Spleen (tissue), 11 donors: ENCODE measurements around the gene AADAC. TPM values are rescaled to one million over a fixed set of nuclear protein-coding genes. Genes with fewer than 3 reads are reported as not detected.

Experiments used
- DNase-seq: peaks from one replicate; pipeline ENCODE4 v3.0.0-alpha.2; 2020
- H3K27ac ChIP-seq, 8 donors: fragments of 200-600 bp; sonication (generic) in 7 of 8; 1 replicate in 4 of 8; 2 replicates in 4 of 8; pipeline versions ENCODE4 v1.5.0 to v1.8.0; 2016 to 2021; ENCODE audit warnings: inconsistent platforms in 4 of 8, mild to moderate bottlenecking in 4 of 8, moderate library complexity in 1 of 8
- H3K27me3 ChIP-seq, 7 donors: fragments of 200-600 bp; sonication (generic) in 6 of 7; replicated peaks in 1 of 7; 1 replicate in 4 of 7; 2 replicates in 3 of 7; pipeline versions ENCODE4 v1.5.0 to v1.8.0; 2016 to 2021; ENCODE audit warnings: inconsistent platforms in 3 of 7, mild to moderate bottlenecking in 1 of 7
- H3K36me3 ChIP-seq, 6 donors: fragments of 200-600 bp; sonication (generic) in 5 of 6; 1 replicate in 4 of 6; 2 replicates in 2 of 6; pipeline versions ENCODE4 v1.5.0 to v1.8.0; 2016 to 2021; ENCODE audit warnings: inconsistent platforms in 2 of 6
- H3K4me1 ChIP-seq, 6 donors: fragments of 200-600 bp; sonication (generic) in 5 of 6; 1 replicate in 3 of 6; 2 replicates in 3 of 6; pipeline versions ENCODE4 v1.5.0 to v1.8.0; 2016 to 2021; ENCODE audit warnings: inconsistent platforms in 3 of 6
- H3K4me3 ChIP-seq, 8 donors: fragments of 200-600 bp; sonication (generic) in 7 of 8; 1 replicate in 4 of 8; 2 replicates in 4 of 8; pipeline versions ENCODE4 v1.5.0 to v1.8.0; 2016 to 2021; ENCODE audit warnings: inconsistent platforms in 4 of 8, mild to moderate bottlenecking in 4 of 8, moderate library complexity in 2 of 8
- H3K9me3 ChIP-seq, 8 donors: fragments of 200-600 bp; sonication (generic) in 7 of 8; 1 replicate in 4 of 8; 2 replicates in 4 of 8; pipeline versions ENCODE4 v1.5.0 to v1.8.0; 2016 to 2021; ENCODE audit warnings: inconsistent platforms in 4 of 8
- POLR2A ChIP-seq, 3 donors: fragments of 450-650 bp; IDR thresholded peaks; one replicate each; pipeline ENCODE4 v1.5.1; 2017; ENCODE audit warnings: antibody characterized with exemption in 3 of 3, mild to moderate bottlenecking in 1 of 3
- POLR2AphosphoS5 ChIP-seq, 3 donors: sonication (generic); formaldehyde crosslinking; IDR thresholded peaks; one replicate each; pipeline ENCODE4 v1.5.1; 2017; ENCODE audit warnings: antibody characterized with exemption in 3 of 3
- WGBS, 5 donors: extraction: QIAGEN DNeasy Blood & Tissue Kit in 3 of 5; methylation state at CpG; one replicate each; pipeline versions ENCODE4 v1.1.5 to v1.1.7; 2013 to 2018; 5-methylcytosine and 5-hydroxymethylcytosine counted together
- intact Hi-C: fragments of 100-400 bp; cut with DNase I; formaldehyde crosslinking; loops from one replicate; pipeline ENCODE4 v1.15.0; 2023; ENCODE audit warnings: low total_unique reads
- polyA plus RNA-seq, 3 donors: library from polyadenylated mRNA; stranded (reverse); fragments of 200-250 nt; gene quantifications; one replicate each; pipeline ENCODE4 v1.2.1, GENCODE V29; 2013
- total RNA-seq, 7 donors: library from RNA; depleted of rRNA in 3 of 7; stranded (reverse); fragments of >200 nt in 3 of 7; fragmentation: NEBNext Ultra II Directional in 4 of 7; extraction: Animal tissue kit (Norgen Biotek cat#: 25700) in 4 of 7; gene quantifications; one replicate each; pipeline versions ENCODE4 v1.1.0 to v1.2.1, GENCODE V29; 2016 to 2021
- TF ChIP-seq, protein P1 (sequence below), 11 experiments: fragments of 200-600 bp in 7 of 11; fragments of 450-650 bp in 4 of 11; sonication (generic) in 4 of 11; IDR thresholded peaks in 8 of 11; conservative IDR thresholded peaks in 3 of 11; 1 replicate in 7 of 11; 2 replicates in 4 of 11; pipeline versions ENCODE4 v1.4.0 to v1.8.0; 2016 to 2021; ENCODE audit warnings: antibody characterized with exemption in 11 of 11, inconsistent platforms in 4 of 11, mild to moderate bottlenecking in 1 of 11
- donor health status: healthy with polysubstance abuse.
- donor health status: DM: no; HTN: no; CAD: no; lungs with moderate emphysema.
- donor health status: DM: no; HTN: no; CAD: no.
- donor health status: Bipolar disorder and iron deficiency.
- donor health status: healthy.
- donor health status: DM: no; HTN: no; CAD: no.
- donor health status: DM: yes; HTN: yes; CAD: no.

AADAC gene
- total and polyA plus RNA-seq, 10 donors = 0.22 TPM; not detected in 9

DNA sequence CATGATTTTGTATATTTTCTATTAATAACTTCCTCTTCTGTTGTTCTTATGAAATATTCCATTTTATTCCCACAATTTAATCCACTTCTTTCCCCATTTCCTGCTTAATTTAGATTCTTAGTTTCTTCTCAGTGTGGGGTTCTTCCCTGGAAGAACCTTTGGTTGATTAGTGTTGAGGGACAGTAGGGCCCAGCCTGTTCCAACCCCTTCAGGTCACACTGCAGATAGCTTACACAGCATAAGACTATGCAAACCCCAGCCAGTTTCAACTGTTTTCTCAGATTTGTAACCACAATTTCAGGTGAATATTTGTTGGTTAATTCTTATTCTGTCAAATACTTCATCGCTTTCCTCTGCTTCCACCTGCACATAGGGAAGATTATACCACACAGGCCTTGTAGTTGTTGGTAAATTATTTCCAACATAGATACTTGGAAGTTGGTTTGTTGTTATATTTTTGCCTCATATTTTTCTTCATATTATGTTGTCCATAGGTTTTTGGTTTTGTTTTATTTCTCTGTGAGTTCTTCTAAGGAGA is 45.5 kb upstream of the AADAC start:
- intact Hi-C loops = no loop called here
- WGBS, 5 donors = 86 to 98% (median 91%) methylated on average over 1 of the region's 1 CpG
- no peaks in the 10 kb centered on the region for H3K27me3 ChIP-seq
- no peak overlapping the region for H3K4me3 ChIP-seq
- peaks cover 0 to 28% (median 3%) of the 10 kb centered on the region in 6 donors for H3K4me1 ChIP-seq
- TF ChIP-seq, protein P1, sequence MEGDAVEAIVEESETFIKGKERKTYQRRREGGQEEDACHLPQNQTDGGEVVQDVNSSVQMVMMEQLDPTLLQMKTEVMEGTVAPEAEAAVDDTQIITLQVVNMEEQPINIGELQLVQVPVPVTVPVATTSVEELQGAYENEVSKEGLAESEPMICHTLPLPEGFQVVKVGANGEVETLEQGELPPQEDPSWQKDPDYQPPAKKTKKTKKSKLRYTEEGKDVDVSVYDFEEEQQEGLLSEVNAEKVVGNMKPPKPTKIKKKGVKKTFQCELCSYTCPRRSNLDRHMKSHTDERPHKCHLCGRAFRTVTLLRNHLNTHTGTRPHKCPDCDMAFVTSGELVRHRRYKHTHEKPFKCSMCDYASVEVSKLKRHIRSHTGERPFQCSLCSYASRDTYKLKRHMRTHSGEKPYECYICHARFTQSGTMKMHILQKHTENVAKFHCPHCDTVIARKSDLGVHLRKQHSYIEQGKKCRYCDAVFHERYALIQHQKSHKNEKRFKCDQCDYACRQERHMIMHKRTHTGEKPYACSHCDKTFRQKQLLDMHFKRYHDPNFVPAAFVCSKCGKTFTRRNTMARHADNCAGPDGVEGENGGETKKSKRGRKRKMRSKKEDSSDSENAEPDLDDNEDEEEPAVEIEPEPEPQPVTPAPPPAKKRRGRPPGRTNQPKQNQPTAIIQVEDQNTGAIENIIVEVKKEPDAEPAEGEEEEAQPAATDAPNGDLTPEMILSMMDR (IDR thresholded peaks at IDR 0.05 in 8 of 11, conservative IDR thresholded peaks at IDR 0.05 in 3 of 11) = no peak
- TF ChIP-seq POLR2A (IDR thresholded peaks at IDR 0.05) (no peak), POLR2AphosphoS5 (IDR thresholded peaks at IDR 0.05) (no peak)
- H3K9me3 ChIP-seq = peaks cover 0 to 4% (median 0%) of the 10 kb centered on the region in 8 donors
- no peak overlapping the region for H3K27ac ChIP-seq
- DNase-seq = no peak
- no peaks in the 10 kb centered on the region for H3K36me3 ChIP-seq

DNA sequence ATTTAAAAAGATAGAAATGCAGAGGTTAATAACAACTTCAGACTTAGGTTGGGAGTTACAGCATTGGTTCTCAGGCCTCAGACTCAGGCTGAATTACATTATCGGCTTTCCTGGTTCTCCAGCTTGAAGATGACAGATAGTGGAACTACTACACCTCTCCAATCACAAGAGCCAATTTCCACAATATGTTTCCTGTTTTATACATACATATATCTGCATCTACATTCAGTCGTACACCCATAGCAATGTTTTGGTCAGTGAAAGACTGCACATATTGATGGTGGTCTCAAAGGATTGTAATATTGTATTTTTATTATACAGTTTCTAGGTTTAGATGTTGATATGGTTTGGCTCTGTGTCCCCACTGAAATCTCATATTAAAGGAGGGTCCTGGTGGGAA is 44.7 kb upstream of the AADAC start:
- TF ChIP-seq POLR2AphosphoS5 (IDR thresholded peaks at IDR 0.05) = no peak
- TF ChIP-seq POLR2A (IDR thresholded peaks at IDR 0.05) = no peak
- TF ChIP-seq, protein P1 (IDR thresholded peaks at IDR 0.05 in 8 of 11, conservative IDR thresholded peaks at IDR 0.05 in 3 of 11) = no peak
- peaks cover 0 to 28% (median 3%) of the 10 kb centered on the region in 6 donors for H3K4me1 ChIP-seq
- peaks cover 0 to 4% (median 0%) of the 10 kb centered on the region in 8 donors for H3K9me3 ChIP-seq
- H3K27ac ChIP-seq = no peak overlapping the region
- intact Hi-C loops = no loop called here
- no peaks in the 10 kb centered on the region for H3K27me3 ChIP-seq
- H3K36me3 ChIP-seq = no peaks in the 10 kb centered on the region
- no peak for DNase-seq
- WGBS, 5 donors = 38 to 56% (median 50%) methylated on average over 2 of the region's 2 CpGs
- H3K4me3 ChIP-seq = no peak overlapping the region

DNA sequence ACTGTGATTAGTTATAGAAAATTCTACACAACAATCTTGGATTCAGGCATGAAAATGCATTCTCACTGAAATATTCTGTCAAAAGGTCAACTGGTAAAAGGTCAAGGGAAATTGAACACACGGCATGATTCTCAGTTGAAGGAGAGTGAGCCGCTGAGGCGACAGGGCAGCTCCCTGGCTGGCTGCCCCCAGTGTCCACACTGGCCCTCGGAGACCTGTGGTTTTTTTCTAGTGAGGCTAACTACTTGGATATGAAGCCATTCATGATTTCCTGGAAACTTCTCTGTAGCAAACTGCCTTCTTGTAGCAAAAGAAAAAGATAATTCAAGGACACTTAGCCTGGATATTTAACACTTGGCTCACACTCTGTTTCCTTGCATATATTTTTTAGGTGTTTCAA is 43.0 kb upstream of the AADAC start:
- Histone ChIP-seq H3K9me3 (no peaks in the 10 kb centered on the region), H3K36me3 (no peaks in the 10 kb centered on the region), H3K27ac (peak overlapping the region in 5 of 8 donors; percentile 12 to 52 (median 34)), H3K4me1 (peaks cover 0 to 28% (median 3%) of the 10 kb centered on the region in 6 donors), H3K4me3 (no peak overlapping the region), H3K27me3 (no peaks in the 10 kb centered on the region)
- WGBS, 5 donors = 41 to 67% (median 59%) methylated on average over 4 of the region's 4 CpGs
- DNase-seq = no peak
- TF ChIP-seq, protein P1 (IDR thresholded peaks at IDR 0.05 in 8 of 11, conservative IDR thresholded peaks at IDR 0.05 in 3 of 11) = no peak
- peak in 1 of 3 donors; percentile 16 for TF ChIP-seq POLR2AphosphoS5 (IDR thresholded peaks at IDR 0.05)
- intact Hi-C loops = no loop called here

GRCh38 chr3:151772825-151773480 is 41.0 kb upstream of the AADAC start:
- no peak overlapping the region for H3K27ac ChIP-seq
- intact Hi-C loops = no loop called here
- H3K36me3 ChIP-seq = no peaks in the 10 kb centered on the region
- TF ChIP-seq POLR2A (IDR thresholded peaks at IDR 0.05) (no peak), POLR2AphosphoS5 (IDR thresholded peaks at IDR 0.05) (no peak)
- TF ChIP-seq, protein P1 (IDR thresholded peaks at IDR 0.05 in 8 of 11, conservative IDR thresholded peaks at IDR 0.05 in 3 of 11) = no peak
- H3K9me3 ChIP-seq = no peaks in the 10 kb centered on the region
- no peak overlapping the region for H3K4me3 ChIP-seq
- peaks cover 0 to 28% (median 3%) of the 10 kb centered on the region in 6 donors for H3K4me1 ChIP-seq
- 89 to 96% (median 91%) methylated on average over 4 of the region's 4 CpGs for WGBS, 5 donors
- H3K27me3 ChIP-seq = no peaks in the 10 kb centered on the region
- DNase-seq = no peak
